Trophoblast cell (in vitro differentiated cells and primary cell): ENCODE data around the gene NOPCHAP1.

Experiments used
- DNase-seq, 2 donors: peaks; one replicate each; pipeline ENCODE4 v3.0.0-alpha.2; 2016
- H2AFZ ChIP-seq: 2 replicates; pipeline ENCODE4 v1.6.1; 2013; ENCODE audit warnings: low read length, moderate library complexity, mild to moderate bottlenecking; ENCODE audit not compliant: insufficient read depth, poor library complexity
- H2AK5ac ChIP-seq: 2 replicates; pipeline ENCODE4 v1.6.1; 2013; ENCODE audit warnings: mild to moderate bottlenecking, low read length
- H2BK120ac ChIP-seq: 2 replicates; pipeline ENCODE4 v1.6.1; 2013; ENCODE audit warnings: low read length, mild to moderate bottlenecking, moderate library complexity; ENCODE audit not compliant: insufficient read depth, poor library complexity
- H2BK12ac ChIP-seq: 2 replicates; pipeline ENCODE4 v1.6.1; 2013; ENCODE audit warnings: mild to moderate bottlenecking, low read length, moderate library complexity
- H2BK5ac ChIP-seq: 2 replicates; pipeline ENCODE4 v1.6.1; 2013; ENCODE audit warnings: low read length, low read depth, moderate library complexity, mild to moderate bottlenecking; ENCODE audit not compliant: poor library complexity
- H3K14ac ChIP-seq: 2 replicates; pipeline ENCODE4 v1.6.1; 2013; ENCODE audit warnings: mild to moderate bottlenecking, low read length
- H3K18ac ChIP-seq: 2 replicates; pipeline ENCODE4 v1.6.1; 2013; ENCODE audit warnings: mild to moderate bottlenecking, low read length
- H3K23ac ChIP-seq: 2 replicates; pipeline ENCODE4 v1.6.1; 2013; ENCODE audit warnings: low read length
- H3K27ac ChIP-seq: 2 replicates; pipeline ENCODE4 v1.5.1; 2013; ENCODE audit warnings: low read depth, mild to moderate bottlenecking, inconsistent platforms, low read length, moderate library complexity
- H3K27me3 ChIP-seq: 2 replicates; pipeline ENCODE4 v1.6.1; 2013; ENCODE audit warnings: inconsistent platforms, mild to moderate bottlenecking, low read length, moderate library complexity; ENCODE audit not compliant: insufficient read depth
- H3K36me3 ChIP-seq, 2 experiments: 1 replicate in 1 of 2; 2 replicates in 1 of 2; pipeline ENCODE4 v1.6.1; 2013; ENCODE audit warnings: low read length in 2 of 2, mild to moderate bottlenecking in 2 of 2, moderate library complexity in 1 of 2; ENCODE audit not compliant: insufficient read depth in 2 of 2, control insufficient read depth in 1 of 2
- H3K4ac ChIP-seq: 2 replicates; pipeline ENCODE4 v1.6.1; 2013; ENCODE audit warnings: low read depth, mild to moderate bottlenecking, low read length, moderate library complexity
- H3K4me1 ChIP-seq, 2 experiments: 1 replicate in 1 of 2; 2 replicates in 1 of 2; pipeline ENCODE4 v1.6.1; 2013; ENCODE audit warnings: low read length in 2 of 2, mild to moderate bottlenecking in 2 of 2, moderate library complexity in 1 of 2; ENCODE audit not compliant: insufficient read depth in 2 of 2, control insufficient read depth in 1 of 2
- H3K4me2 ChIP-seq: 2 replicates; pipeline ENCODE4 v1.6.1; 2013; ENCODE audit warnings: inconsistent platforms, mild to moderate bottlenecking, low read length, moderate library complexity
- H3K4me3 ChIP-seq: 2 replicates; pipeline ENCODE4 v1.5.1; 2013; ENCODE audit warnings: mild to moderate bottlenecking, low read depth, low read length, inconsistent platforms
- H3K79me1 ChIP-seq: one replicate; pipeline ENCODE4 v1.6.1; 2013; ENCODE audit warnings: low read length
- H3K79me2 ChIP-seq: 2 replicates; pipeline ENCODE4 v1.6.1; 2013; ENCODE audit warnings: low read length, mild to moderate bottlenecking; ENCODE audit not compliant: control insufficient read depth, insufficient read depth, poor library complexity
- H3K9ac ChIP-seq: 2 replicates; pipeline ENCODE4 v1.6.1; 2013; ENCODE audit warnings: mild to moderate bottlenecking, low read length
- H3K9me3 ChIP-seq: 2 replicates; pipeline ENCODE4 v1.6.1; 2013; ENCODE audit warnings: low read depth, mild to moderate bottlenecking, control low read depth, inconsistent platforms, low read length; ENCODE audit not compliant: insufficient read depth
- H4K12ac ChIP-seq: 2 replicates; pipeline ENCODE4 v1.6.1; 2013; ENCODE audit warnings: low read depth, mild to moderate bottlenecking, low read length, moderate library complexity
- H4K8ac ChIP-seq: 2 replicates; pipeline ENCODE4 v1.6.1; 2013; ENCODE audit warnings: low read depth, mild to moderate bottlenecking, low read length, moderate library complexity
- H4K91ac ChIP-seq: one replicate; pipeline ENCODE4 v1.6.1; 2013; ENCODE audit warnings: low read depth, mild to moderate bottlenecking, low read length, moderate library complexity
- WGBS: extraction: QIAGEN DNeasy Blood & Tissue Kit; methylation state at CpG from one replicate; pipeline ENCODE4 v1.1.7; 2013; ENCODE audit warnings: missing lambda C conversion rate; ENCODE audit not compliant: insufficient read length, insufficient coverage; ENCODE audit errors: extremely low coverage; 5-methylcytosine and 5-hydroxymethylcytosine counted together

NOPCHAP1 gene

DNA sequence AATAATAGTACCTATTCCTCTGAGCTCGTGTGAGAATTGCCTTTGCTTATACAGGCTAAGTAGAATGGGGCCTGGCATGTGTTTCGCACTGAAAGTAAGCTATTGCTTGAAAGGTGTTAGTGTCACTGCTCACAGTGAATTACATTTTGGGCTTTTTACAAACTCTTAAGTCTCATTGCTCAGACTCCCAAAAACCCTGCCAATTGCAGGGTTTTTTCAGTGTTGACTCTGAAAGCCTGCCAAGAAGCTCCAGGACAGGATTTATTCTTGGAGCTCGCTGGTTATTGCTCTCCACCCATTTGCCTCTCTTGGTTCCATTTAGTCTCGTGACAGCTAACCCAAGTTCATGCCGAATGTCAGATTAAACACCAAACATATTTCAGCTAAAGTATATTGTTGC is 39.8 kb downstream of the NOPCHAP1 start:
- Histone ChIP-seq H3K4me2 (no peak overlapping the region), H2AFZ (no peak overlapping the region), H3K79me1 (peaks cover 6% of the 10 kb centered on the region), H3K9me3 (no peaks in the 10 kb centered on the region), H3K14ac (no peak overlapping the region), H3K9ac (no peak overlapping the region), H3K27me3 (no peaks in the 10 kb centered on the region), H3K79me2 (no peaks in the 10 kb centered on the region), H2BK5ac (no peak overlapping the region), H3K18ac (no peak overlapping the region), H2AK5ac (no peak overlapping the region), H3K27ac (peak overlapping the region; percentile 13), H4K91ac (peak overlapping the region; percentile 75), H3K36me3 (no peaks in the 10 kb centered on the region), H2BK120ac (no peak overlapping the region), H3K23ac (no peak overlapping the region), H3K4me1 (peaks cover 8 to 9% of the 10 kb centered on the region in 2 experiments), H2BK12ac (peak overlapping the region; percentile 91), H4K12ac (no peak overlapping the region), H3K4ac (no peak overlapping the region), H4K8ac (no peak overlapping the region), H3K4me3 (no peak overlapping the region)
- no peak for DNase-seq
- WGBS = no CpG with 5 or more reads among the region's 5 CpGs

DNA sequence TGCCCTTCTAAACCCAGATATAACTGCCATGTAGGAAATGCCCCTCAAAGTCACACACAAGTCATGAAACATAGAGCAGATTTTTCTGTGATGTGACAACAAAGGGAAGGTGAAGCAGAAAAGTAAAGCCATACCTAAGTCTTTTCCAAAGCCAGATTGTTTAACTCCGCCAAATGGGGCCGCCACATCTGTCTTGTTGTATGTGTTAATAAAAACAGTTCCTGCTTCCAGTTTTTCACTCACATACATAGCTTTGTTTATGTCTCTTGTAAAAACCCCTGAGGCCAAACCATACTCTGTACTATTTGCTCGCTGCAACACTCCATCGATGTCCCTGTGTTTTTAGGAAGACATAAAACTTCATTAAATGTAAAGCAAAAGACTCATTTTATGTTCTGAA is 40.3 kb downstream of the NOPCHAP1 start:
- Histone ChIP-seq H3K79me1 (peaks cover 2% of the 10 kb centered on the region), H3K14ac (no peak overlapping the region), H3K36me3 (no peaks in the 10 kb centered on the region), H4K8ac (no peak overlapping the region), H3K79me2 (no peaks in the 10 kb centered on the region), H2AFZ (no peak overlapping the region), H3K4me1 (peaks cover 4% of the 10 kb centered on the region in 2 experiments), H4K91ac (no peak overlapping the region), H3K9ac (no peak overlapping the region), H2AK5ac (no peak overlapping the region), H3K4ac (no peak overlapping the region), H3K9me3 (peaks cover 1% of the 10 kb centered on the region), H3K18ac (no peak overlapping the region), H4K12ac (no peak overlapping the region), H3K27me3 (no peaks in the 10 kb centered on the region), H2BK120ac (no peak overlapping the region), H3K27ac (no peak overlapping the region), H3K4me3 (no peak overlapping the region), H3K23ac (no peak overlapping the region), H2BK5ac (no peak overlapping the region), H2BK12ac (no peak overlapping the region), H3K4me2 (no peak overlapping the region)
- no peak for DNase-seq
- no CpG with 5 or more reads among the region's 4 CpGs for WGBS

DNA sequence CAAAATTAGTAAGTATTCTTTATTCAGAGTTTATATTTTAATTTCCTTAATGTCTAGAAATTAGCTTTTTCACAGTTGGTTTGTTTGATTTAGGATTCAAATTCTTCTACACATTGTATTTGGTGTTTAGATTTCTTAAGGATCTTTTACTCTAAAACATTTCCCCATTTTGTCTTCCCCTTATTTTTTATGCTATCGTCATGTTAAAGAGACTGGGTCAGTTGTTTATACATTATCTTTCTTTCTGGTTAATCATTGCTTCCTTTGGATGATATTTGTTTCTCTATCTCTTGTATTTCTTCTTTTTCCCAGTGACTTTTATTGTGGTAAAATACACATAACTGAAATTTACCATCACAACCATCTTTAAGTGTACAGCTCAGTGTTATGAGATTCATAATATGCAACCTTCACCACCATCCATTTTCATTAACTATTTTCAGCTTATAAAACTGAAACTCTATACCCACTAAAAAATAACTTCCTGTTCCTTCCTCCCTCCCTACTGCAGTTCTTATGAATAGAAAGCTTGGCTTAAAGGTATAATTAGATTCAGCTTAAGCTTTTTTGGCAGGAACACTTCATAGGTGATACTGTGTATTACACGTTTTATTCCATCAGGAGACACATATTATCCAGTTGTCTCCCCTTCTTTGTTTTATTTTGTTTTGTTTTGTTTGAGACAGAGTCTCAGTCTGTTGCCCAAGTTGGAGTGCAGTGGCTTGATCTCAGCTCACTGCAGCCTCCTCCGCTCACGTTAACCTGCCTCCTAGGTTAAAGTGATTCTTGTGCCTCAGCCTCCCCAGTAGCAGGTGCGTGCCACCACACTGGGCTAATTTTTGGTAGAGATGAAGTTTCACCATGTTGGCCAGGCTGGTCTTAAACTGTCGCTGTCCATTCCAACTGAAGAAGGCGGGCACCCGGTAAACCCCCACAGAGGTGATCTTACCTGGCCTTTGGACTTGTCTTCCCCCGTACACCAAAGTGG is 45.0 kb downstream of the NOPCHAP1 start:
- H3K9ac ChIP-seq = no peak overlapping the region
- H2BK120ac ChIP-seq = no peak overlapping the region
- no peak overlapping the region for H3K4ac ChIP-seq
- no peak overlapping the region for H3K4me3 ChIP-seq
- no peaks in the 10 kb centered on the region for H3K79me1 ChIP-seq
- H3K9me3 ChIP-seq = peaks cover 2% of the 10 kb centered on the region
- H3K4me1 ChIP-seq = no peaks in the 10 kb centered on the region
- no peak overlapping the region for H2AFZ ChIP-seq
- no peak overlapping the region for H4K12ac ChIP-seq
- no peak overlapping the region for H3K4me2 ChIP-seq
- H3K23ac ChIP-seq = no peak overlapping the region
- H3K36me3 ChIP-seq = no peaks in the 10 kb centered on the region
- no peak overlapping the region for H3K27ac ChIP-seq
- H2AK5ac ChIP-seq = no peak overlapping the region
- H3K27me3 ChIP-seq = no peaks in the 10 kb centered on the region
- no CpG with 5 or more reads among the region's 9 CpGs for WGBS
- DNase-seq = no peak
- no peaks in the 10 kb centered on the region for H3K79me2 ChIP-seq
- no peak overlapping the region for H3K14ac ChIP-seq
- H4K8ac ChIP-seq = no peak overlapping the region
- no peak overlapping the region for H2BK5ac ChIP-seq
- no peak overlapping the region for H4K91ac ChIP-seq
- H3K18ac ChIP-seq = no peak overlapping the region
- H2BK12ac ChIP-seq = no peak overlapping the region

- no peak overlapping the region for H3K14ac ChIP-seq
- H3K23ac ChIP-seq = no peak overlapping the region
- no peak overlapping the region for H3K4ac ChIP-seq
- no peaks in the 10 kb centered on the region for H3K79me2 ChIP-seq
- H2AK5ac ChIP-seq = no peak overlapping the region
- no peak overlapping the region for H3K18ac ChIP-seq
- H2BK120ac ChIP-seq = no peak overlapping the region
- no peak overlapping the region for H4K91ac ChIP-seq
- H3K9me3 ChIP-seq = peaks cover 2% of the 10 kb centered on the region
- no peak overlapping the region for H2AFZ ChIP-seq
- no peak overlapping the region for H4K8ac ChIP-seq
- H2BK12ac ChIP-seq = no peak overlapping the region
- H2BK5ac ChIP-seq = no peak overlapping the region
- WGBS = no CpG with 5 or more reads among the region's 4 CpGs
- H3K36me3 ChIP-seq = no peaks in the 10 kb centered on the region
- H3K9ac ChIP-seq = no peak overlapping the region
- H3K4me3 ChIP-seq = no peak overlapping the region
- peak; percentile 13 to 85 for DNase-seq
- no peaks in the 10 kb centered on the region for H3K79me1 ChIP-seq
- no peak overlapping the region for H3K4me2 ChIP-seq
- no peak overlapping the region for H3K27ac ChIP-seq
- H3K4me1 ChIP-seq = no peaks in the 10 kb centered on the region
- H4K12ac ChIP-seq = no peak overlapping the region
- H3K27me3 ChIP-seq = no peaks in the 10 kb centered on the region
Observed at GRCh38 chr12:105032703-105033357, 46.7 kb downstream of the NOPCHAP1 start.
